Esophagus squamous epithelium (tissue), 4 donors: Measurements from ENCODE around the gene RAX2.

Source experiments
- CTCF ChIP-seq, 6 experiments: fragments of 450-650 bp in 4 of 6; fragments of 200-600 bp in 2 of 6; sonication (generic) in 2 of 6; IDR thresholded peaks; one replicate each; pipeline ENCODE4 v1.5.1; 2016 to 2019; ENCODE audit warnings: antibody characterized with exemption in 6 of 6, mild to moderate bottlenecking in 4 of 6, moderate library complexity in 4 of 6
- POLR2A ChIP-seq, 4 donors: fragments of 450-650 bp; IDR thresholded peaks; one replicate each; pipeline ENCODE4 v1.6.1; 2017; ENCODE audit warnings: antibody characterized with exemption in 4 of 4, mild to moderate bottlenecking in 4 of 4, moderate library complexity in 3 of 4

DNA sequence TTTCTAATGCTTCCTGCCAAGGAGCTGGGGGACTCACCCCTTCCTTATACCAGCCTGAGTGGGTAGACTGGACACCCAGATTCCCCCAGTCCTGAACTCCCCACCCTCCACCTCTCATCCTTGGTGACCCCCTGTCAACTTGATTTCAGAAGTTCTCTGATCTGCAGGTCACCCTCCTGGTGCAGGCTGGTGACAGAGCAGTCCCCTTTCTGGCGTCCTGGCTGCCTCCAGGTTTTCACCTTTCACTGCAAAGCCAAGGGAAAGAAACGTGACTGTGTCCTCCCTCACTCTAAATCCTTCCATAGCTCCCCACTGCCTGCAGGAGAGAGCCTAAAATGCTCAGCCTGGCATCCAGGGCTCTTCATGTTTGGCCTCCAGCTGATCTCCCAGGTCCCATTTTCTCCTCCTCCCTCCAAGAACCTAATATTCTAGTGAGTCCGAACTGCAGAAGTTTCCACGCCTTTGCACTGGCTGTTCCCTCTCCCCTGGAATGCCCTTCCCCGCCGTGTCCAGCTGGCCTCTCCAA lies 18.2 kb upstream of the RAX2 start:
- TF ChIP-seq CTCF (IDR thresholded peaks at IDR 0.05) (no peak), POLR2A (IDR thresholded peaks at IDR 0.05) (no peak)
